ENCODE data around the gene CYBC1. TPM values are rescaled to one million over a fixed set of nuclear protein-coding genes. Genes with fewer than 3 reads are reported as not detected.

The CYBC1 gene
- total and polyA plus RNA-seq, 4 donors, result 23.2 to 45.6 (median 34.9) TPM

DNA sequence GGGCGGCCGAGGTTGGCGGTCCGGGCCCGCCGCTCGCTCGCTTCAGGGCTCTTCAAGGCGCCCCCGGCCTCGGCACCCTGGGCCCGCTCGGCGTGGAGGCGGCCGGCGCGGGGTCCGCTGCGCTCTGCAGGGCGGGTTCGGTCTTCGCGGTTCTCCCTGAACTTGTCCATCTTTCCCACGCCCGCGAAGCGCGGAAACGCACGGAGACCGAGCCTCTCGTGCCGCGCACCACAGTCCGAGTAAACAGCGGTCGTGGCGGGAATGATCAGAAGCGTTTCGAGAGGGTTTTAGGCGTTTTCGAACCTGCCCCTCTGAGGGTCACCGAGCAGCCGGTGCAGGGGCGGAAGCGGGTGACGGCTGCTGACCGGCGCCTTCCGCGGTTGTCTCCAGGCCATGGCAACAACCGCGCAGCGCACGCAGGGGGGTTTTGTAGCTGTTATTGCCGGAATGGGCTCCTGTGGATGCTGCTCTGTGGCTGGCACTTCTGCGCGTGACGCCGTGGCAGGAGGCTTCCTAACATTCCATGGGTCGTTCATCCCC, 8.4 kb upstream of the CYBC1 start:
- DNase-seq (ENCODE audit: low spot score), result peak; percentile 55
- Histone ChIP-seq H3K27ac (ENCODE audit: low read depth in 1 of 2, low read length in 2 of 2) (peak overlapping the region; percentile 77 to 99), H3K9ac (ENCODE audit: low read depth in 1 of 2, low read length in 2 of 2) (peak overlapping the region; percentile 32 to 43), H3K4me3 (ENCODE audit: low read depth in 1 of 3, low read length in 3 of 3) (peak overlapping the region; percentile 77 to 90 (median 85)), H3K9me3 (ENCODE audit: control insufficient read depth in 4 of 4, low read length in 3 of 4) (no peaks in the 10 kb centered on the region), H3K27me3 (ENCODE audit: control insufficient read depth in 4 of 4, insufficient read depth in 4 of 4, low read length in 3 of 4) (no peaks in the 10 kb centered on the region), H3K36me3 (ENCODE audit: control insufficient read depth in 4 of 4, insufficient read depth in 3 of 4, low read depth in 1 of 4, low read length in 3 of 4) (peaks cover 0 to 16% (median 3%) of the 10 kb centered on the region in 4 donors), H3K4me1 (ENCODE audit: control insufficient read depth in 4 of 4, insufficient read depth in 4 of 4, low read length in 3 of 4) (peaks cover 0 to 23% (median 13%) of the 10 kb centered on the region in 4 donors)
- under 1% methylated on average over 62 of the region's 62 CpGs for WGBS
- TF ChIP-seq, protein P1, sequence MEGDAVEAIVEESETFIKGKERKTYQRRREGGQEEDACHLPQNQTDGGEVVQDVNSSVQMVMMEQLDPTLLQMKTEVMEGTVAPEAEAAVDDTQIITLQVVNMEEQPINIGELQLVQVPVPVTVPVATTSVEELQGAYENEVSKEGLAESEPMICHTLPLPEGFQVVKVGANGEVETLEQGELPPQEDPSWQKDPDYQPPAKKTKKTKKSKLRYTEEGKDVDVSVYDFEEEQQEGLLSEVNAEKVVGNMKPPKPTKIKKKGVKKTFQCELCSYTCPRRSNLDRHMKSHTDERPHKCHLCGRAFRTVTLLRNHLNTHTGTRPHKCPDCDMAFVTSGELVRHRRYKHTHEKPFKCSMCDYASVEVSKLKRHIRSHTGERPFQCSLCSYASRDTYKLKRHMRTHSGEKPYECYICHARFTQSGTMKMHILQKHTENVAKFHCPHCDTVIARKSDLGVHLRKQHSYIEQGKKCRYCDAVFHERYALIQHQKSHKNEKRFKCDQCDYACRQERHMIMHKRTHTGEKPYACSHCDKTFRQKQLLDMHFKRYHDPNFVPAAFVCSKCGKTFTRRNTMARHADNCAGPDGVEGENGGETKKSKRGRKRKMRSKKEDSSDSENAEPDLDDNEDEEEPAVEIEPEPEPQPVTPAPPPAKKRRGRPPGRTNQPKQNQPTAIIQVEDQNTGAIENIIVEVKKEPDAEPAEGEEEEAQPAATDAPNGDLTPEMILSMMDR (IDR thresholded peaks at IDR 0.05; ENCODE audit: low read depth, low read length, missing input control), result no peak
- TF ChIP-seq NR2F2 (IDR thresholded peaks at IDR 0.05) (no peak), RXRA (IDR thresholded peaks at IDR 0.05) (no peak), EGR1 (IDR thresholded peaks at IDR 0.05; ENCODE audit: low read depth in 2 of 2) (no peak), SP1 (IDR thresholded peaks at IDR 0.05) (no peak), TAF1 (conservative IDR thresholded peaks at IDR 0.05) (no peak), JUND (IDR thresholded peaks at IDR 0.05) (no peak), ZBTB33 (IDR thresholded peaks at IDR 0.05) (no peak), FOXA2 (IDR thresholded peaks at IDR 0.05) (no peak), YY1 (IDR thresholded peaks at IDR 0.05) (no peak), HNF4A (conservative IDR thresholded peaks at IDR 0.05) (no peak), RAD21 (IDR thresholded peaks at IDR 0.05) (no peak), GABPA (IDR thresholded peaks at IDR 0.05 in 1 of 2, conservative IDR thresholded peaks at IDR 0.05 in 1 of 2) (no peak), FOXA1 (IDR thresholded peaks at IDR 0.05) (no peak), REST (IDR thresholded peaks at IDR 0.05) (no peak), HNF4G (IDR thresholded peaks at IDR 0.05) (no peak)
- TF ChIP-seq, protein P2, sequence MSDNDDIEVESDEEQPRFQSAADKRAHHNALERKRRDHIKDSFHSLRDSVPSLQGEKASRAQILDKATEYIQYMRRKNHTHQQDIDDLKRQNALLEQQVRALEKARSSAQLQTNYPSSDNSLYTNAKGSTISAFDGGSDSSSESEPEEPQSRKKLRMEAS (IDR thresholded peaks at IDR 0.05), result no peak
- TF ChIP-seq, protein P3, sequence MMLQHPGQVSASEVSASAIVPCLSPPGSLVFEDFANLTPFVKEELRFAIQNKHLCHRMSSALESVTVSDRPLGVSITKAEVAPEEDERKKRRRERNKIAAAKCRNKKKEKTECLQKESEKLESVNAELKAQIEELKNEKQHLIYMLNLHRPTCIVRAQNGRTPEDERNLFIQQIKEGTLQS (IDR thresholded peaks at IDR 0.05), result no peak

Data from liver (tissue), 9 donors.